ENCODE data around the gene SASH1.

Gene SASH1

GRCh38 chr6:148407372-148407771 lies 64.7 kb downstream of the SASH1 start:
- DNase-seq = no peak

GRCh38 chr6:148413321-148414091 lies 70.9 kb downstream of the SASH1 start:
- no peak for DNase-seq

GRCh38 chr6:148414092-148414489 lies 71.5 kb downstream of the SASH1 start:
- no peak for DNase-seq

GRCh38 chr6:148414836-148415235 lies 72.2 kb downstream of the SASH1 start:
- no peak for DNase-seq

GRCh38 chr6:148415511-148416260 lies 73.0 kb downstream of the SASH1 start:
- DNase-seq = no peak

DNA sequence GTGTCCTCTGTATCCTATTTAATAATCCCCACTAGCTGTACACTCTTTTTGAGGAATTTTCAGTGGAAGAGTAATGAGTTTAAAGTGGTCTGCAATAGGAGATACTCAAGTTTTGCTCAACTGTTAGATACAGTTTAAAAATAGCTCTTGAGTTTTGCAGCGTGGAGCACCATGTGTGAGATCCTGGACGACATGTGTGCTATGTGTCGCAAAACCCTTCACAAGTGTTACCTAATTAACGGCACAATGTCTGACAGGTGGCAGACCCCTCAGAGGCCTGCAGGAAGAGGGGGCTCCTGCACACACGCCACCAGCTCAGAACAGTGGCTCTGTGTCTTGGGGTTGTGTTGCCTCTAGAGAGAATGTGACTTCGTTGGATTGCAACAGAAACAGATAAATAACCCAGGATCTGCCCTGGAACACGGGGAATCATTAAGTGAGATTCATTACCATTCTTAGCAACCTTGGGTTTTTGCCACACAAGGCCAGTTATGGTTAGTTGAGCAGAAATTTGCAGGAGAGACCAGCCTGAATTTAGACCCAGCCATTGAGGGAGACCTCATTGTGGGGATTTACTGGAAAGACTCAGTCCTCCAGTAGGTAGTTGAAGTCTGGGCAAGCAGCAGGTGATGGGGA lies 73.8 kb downstream of the SASH1 start:
- DNase-seq = no peak

DNA sequence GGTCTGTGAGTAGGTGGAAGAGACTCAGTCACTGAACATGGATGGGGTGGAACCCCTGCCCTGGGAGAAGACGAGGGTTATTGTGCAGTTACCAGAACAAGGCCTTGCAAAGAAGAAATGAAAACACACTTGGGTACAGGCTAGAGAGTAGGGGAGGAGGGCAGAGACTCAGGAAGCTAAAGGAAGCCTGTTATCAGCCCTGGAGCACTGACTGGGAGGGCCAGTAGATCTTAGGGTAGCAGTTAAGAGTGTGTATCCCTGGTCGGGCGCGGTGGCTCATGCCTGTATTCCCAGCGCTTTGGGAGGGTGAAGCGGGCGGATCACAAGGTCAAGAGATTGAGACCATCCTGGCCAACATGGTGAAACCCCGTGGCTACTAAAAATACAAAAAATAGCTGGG lies 74.4 kb downstream of the SASH1 start:
- no peak for DNase-seq

- no peak for DNase-seq
These were observed 76.8 kb downstream of the SASH1 start for GRCh38 chr6:148419430-148419829.

DNA sequence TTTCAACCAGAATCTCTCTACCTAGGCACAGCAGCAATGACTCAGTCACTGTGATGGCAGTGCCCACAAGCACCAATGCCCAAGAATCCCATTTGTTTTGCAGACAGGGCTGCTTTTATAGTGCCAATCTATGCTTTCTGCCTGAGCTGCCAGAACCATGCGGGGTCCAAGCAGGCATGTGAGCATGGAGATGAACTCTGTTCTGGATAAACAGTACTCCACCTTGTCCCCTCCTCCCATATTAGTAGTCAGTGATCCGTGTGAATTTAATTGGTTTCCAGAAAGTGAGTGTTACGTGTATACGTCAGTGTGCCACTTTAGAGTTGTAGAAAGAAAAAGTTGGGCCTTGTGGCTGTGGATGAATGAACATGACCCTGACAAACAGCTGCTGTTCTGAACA lies 79.4 kb downstream of the SASH1 start:
- no peak for DNase-seq

DNA sequence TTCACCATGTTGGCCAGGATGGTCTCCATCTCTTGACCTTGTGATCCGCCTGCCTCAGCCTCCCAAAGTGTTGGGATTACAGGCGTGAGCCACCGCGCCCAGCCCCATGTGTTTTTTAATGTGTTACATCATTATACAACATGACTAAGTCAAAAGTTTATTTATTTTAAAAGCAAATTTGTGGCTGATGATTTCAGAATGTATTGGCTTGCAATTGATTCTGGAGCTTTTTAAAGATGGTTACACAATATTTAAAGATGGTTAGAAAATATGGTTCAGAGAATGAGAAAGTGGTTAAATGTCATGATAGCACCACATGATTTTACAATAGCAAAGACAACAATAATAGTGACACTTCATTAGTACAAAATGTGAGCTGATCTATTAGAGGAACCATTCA lies 80.5 kb downstream of the SASH1 start:
- no peak for DNase-seq

DNA sequence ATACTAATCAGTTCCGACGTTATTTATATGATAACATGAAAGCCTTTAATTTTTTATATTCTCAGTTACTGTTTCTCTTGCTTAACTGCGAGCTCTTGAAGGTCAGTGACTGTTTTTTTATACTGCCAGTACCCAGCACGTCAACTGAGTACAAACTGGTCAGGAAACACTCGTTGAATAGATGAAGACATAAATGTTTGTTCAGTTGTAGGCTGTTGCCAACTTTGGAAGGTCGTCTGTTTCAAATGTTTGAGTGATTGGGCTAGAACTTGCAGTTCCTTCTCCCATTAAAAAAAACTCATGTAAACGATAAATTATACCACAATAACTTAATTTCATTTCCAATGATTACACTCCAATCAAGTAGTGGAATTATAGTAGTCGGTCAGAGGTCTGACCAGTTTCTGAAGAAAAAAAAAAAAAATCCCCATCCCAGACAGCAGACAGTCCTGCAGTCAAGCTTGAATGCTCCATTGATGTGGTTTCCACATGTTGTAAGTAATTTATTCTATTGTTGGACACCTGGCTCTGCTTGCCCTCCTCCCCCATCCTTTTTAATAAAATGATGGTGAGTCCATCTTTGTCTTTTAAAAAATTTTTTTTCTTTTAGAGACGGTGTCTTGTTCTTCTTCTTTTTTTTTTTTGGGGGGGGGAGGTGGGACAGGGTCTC lies 81.1 kb downstream of the SASH1 start:
- no peak for DNase-seq

- no peak for DNase-seq
These were observed 82.8 kb downstream of the SASH1 start for GRCh38 chr6:148425443-148425842.

DNA sequence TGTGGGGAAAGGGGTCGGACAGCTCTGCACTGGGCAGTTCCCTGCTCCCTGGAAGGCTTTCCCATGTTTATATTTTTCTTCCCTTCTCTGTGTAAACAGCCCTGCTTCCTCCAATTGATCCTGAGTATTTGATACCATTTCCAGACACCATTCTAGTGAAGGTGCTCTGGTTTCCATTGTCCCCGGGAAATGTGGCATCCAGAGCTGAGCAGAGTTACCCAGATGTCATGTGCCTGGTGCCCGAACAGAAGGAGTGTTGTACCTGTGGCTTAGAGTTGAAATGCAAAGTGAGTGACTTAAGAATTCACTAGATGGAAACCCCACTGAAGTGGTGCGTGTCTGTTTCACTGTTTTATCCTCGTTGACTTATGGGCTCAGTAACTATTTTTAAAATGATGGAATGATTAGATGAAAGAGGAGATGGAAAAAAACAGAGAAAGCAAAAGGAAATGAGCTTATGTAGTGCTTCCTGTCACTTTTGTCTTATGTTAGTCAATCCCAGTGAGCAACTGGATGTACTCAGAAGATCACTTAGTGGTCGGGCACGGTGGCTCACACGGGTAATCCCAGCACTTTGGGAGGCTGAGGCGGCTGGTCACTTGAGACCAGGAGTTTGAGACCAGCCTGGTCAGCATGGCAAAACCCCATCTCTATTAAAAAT lies 83.8 kb downstream of the SASH1 start:
- DNase-seq = no peak

DNA sequence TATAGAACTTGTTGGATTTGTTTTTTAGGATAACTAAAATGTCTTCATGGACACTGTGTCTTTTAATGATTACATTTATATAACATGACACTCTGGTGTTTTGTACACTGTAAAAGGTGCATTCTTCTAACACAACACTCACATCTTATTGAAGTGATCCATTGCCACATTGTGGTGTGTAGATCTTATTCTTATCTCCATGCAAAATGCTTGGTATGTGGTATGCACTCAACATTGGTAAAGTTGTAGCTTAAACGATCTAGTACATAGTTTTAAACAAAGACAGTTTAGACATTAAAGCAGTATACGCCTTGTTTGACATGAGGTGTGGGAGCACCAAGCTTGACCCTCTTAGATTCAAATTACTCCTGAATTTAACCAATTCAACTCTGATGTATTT lies 84.7 kb downstream of the SASH1 start:
- DNase-seq = no peak

- DNase-seq = no peak
These were observed 86.8 kb downstream of the SASH1 start for GRCh38 chr6:148429423-148429822.

- no peak for DNase-seq
These were observed 88.3 kb downstream of the SASH1 start for GRCh38 chr6:148430897-148431296.

DNA sequence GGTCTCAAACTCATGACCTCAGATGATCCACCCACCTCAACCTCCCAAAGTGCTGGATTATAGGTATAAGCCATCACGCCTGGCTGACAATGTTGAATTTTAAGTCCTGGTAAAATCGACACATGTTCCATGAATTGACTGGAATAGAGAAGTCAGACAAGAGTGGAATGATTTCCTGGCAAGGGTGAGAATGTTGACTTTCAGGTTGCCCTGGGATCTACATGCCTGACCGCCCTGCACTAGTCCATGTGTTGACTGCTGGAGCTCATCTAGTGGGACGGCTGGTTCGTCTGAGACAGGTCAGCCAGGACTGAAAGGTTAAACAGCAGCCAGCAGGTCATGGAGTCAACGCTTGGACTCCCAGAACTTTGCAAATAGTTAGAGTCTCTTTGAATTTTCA lies 88.8 kb downstream of the SASH1 start:
- no peak for DNase-seq

DNA sequence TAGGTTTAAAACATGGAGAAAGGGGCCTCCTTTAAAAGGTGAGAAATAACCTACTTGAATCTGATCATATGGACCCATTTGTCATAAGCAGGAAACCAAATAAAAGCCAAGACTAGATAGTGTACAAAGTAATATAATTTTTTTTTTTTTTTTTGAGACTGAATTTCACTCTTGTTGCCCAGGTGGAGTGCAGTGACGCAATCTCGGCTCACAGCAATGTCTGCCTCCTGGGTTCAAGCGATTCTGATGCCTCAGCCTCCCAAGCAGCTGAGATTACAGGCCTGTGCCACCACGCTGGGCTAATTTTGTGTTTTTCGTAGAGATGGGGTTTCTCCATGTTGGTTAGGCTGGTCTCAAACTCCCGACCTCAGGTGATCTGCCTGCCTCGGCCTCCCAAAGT lies 89.2 kb downstream of the SASH1 start:
- no peak for DNase-seq

GRCh38 chr6:148432462-148433195 lies 90.0 kb downstream of the SASH1 start:
- DNase-seq = no peak

DNA sequence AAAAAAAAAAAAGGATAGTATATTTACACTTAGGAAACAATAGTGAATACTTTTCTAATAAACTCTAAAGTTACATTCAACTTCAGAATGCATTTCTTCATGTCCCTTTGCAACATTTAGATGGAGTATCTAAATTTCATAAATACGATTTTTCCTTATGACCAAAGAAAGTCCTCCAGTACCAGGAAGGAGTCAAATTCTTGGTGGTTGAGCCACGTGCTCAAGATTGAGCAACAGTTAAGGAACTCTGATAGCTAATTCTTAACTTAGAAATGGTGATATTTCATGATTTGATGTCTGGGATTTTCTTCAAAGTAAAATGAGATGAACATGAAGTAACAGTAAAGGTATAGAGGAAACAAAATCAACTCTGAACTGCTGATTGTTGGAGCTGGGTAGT lies 92.7 kb downstream of the SASH1 start:
- no peak for DNase-seq

GRCh38 chr6:148436466-148436865 lies 93.8 kb downstream of the SASH1 start:
- DNase-seq = no peak

- no peak for DNase-seq
These were observed 96.0 kb downstream of the SASH1 start for GRCh38 chr6:148438632-148439031.

All from stimulated activated CD4-positive, alpha-beta T cell treated with anti-CD3 and anti-CD28 coated beads, Interleukin-1b, Interleukin-23, amount 100 ng/mL, for 48 hours (primary cell).